GM18526 (cell line): Measurements from ENCODE around the gene PERM1.
A peak's percentile ranks its signal among the peaks of the same experiment; 100 is the strongest.

ENCODE experiments used
- POLR2A ChIP-seq: IDR thresholded peaks from 3 replicates; pipeline ENCODE4 v1.6.1; 2011; ENCODE audit not compliant: insufficient read length; ENCODE audit errors: extremely low read depth

Gene PERM1

GRCh38 chr1:963746-964525 is 18.0 kb downstream of the PERM1 start:
- TF ChIP-seq POLR2A = no peak

- TF ChIP-seq POLR2A = no peak
These were observed 18.6 kb downstream of the PERM1 start for GRCh38 chr1:963301-963651.

- no peak for TF ChIP-seq POLR2A
These were observed 19.3 kb downstream of the PERM1 start for GRCh38 chr1:962381-963300.

GRCh38 chr1:961132-961669 is 20.7 kb downstream of the PERM1 start:
- TF ChIP-seq POLR2A = no peak

GRCh38 chr1:960363-961131 is 21.3 kb downstream of the PERM1 start, which contains the start of gene KLHL17:
Gene KLHL17 (plus strand): TSS chr1:960584. CDS start chr1:960694, 110 bp downstream.
- no peak for TF ChIP-seq POLR2A

GRCh38 chr1:959731-960362 is 22.0 kb downstream of the PERM1 start:
- no peak for TF ChIP-seq POLR2A

- peak; percentile 80 for TF ChIP-seq POLR2A
These were observed 22.8 kb downstream of the PERM1 start, which contains the start of gene NOC2L for GRCh38 chr1:958823-959730. Gene NOC2L (minus strand): TSS chr1:959256. CDS start chr1:959240, 16 bp downstream.

- TF ChIP-seq POLR2A = no peak
These were observed 25.3 kb downstream of the PERM1 start for GRCh38 chr1:956636-957035.

GRCh38 chr1:955474-955873 is 26.4 kb downstream of the PERM1 start:
- TF ChIP-seq POLR2A = no peak

GRCh38 chr1:954927-955326 is 27.0 kb downstream of the PERM1 start:
- no peak for TF ChIP-seq POLR2A

- TF ChIP-seq POLR2A = no peak
These were observed 28.2 kb downstream of the PERM1 start for GRCh38 chr1:953524-954320.

- TF ChIP-seq POLR2A = no peak
These were observed 29.3 kb downstream of the PERM1 start for GRCh38 chr1:952603-953002.

GRCh38 chr1:952201-952600 is 29.7 kb downstream of the PERM1 start:
- TF ChIP-seq POLR2A = no peak

- TF ChIP-seq POLR2A = no peak
These were observed 30.5 kb downstream of the PERM1 start for GRCh38 chr1:951364-951763.
